Measurements from ENCODE around the gene CCL27.
"Not testable (repeated sequence)": the region's sequence is repeated elsewhere in the genome, so short reads cannot be mapped to it uniquely, and the experiment has no call there.

The CCL27 gene

GRCh38 chr9:34653151-34654072 lies 9.0 kb downstream of the CCL27 start:
- in situ Hi-C loops (cut with HindIII; ENCODE audit: low pct_ligation_motif_present, low pct_unique_long_range_greater_than_20kb, low sequenced_read_pairs), result no loop called here
- no peak for DNase-seq

- DNase-seq, result no peak
- in situ Hi-C loops (cut with HindIII; ENCODE audit: low pct_ligation_motif_present, low pct_unique_long_range_greater_than_20kb, low sequenced_read_pairs), result no loop called here
Observed at GRCh38 chr9:34652602-34653000, 9.9 kb downstream of the CCL27 start.

- in situ Hi-C loops (cut with HindIII; ENCODE audit: low pct_ligation_motif_present, low pct_unique_long_range_greater_than_20kb, low sequenced_read_pairs), result no loop called here
- DNase-seq, result peak; percentile 86
Observed at GRCh38 chr9:34651876-34652601, 10.4 kb downstream of the CCL27 start, which contains the start of gene IL11RA. Gene IL11RA (plus strand): TSS chr9:34652185. CDS start chr9:34655218, 3,033 bp downstream.

GRCh38 chr9:34651321-34651720 lies 11.1 kb downstream of the CCL27 start:
- no peak for DNase-seq
- in situ Hi-C loops (cut with HindIII; ENCODE audit: low pct_ligation_motif_present, low pct_unique_long_range_greater_than_20kb, low sequenced_read_pairs), result no loop called here

GRCh38 chr9:34650816-34651215 lies 11.6 kb downstream of the CCL27 start:
- in situ Hi-C loops (cut with HindIII; ENCODE audit: low pct_ligation_motif_present, low pct_unique_long_range_greater_than_20kb, low sequenced_read_pairs), result no loop called here
- no peak for DNase-seq

GRCh38 chr9:34648673-34649072 lies 13.8 kb downstream of the CCL27 start:
- in situ Hi-C loops (cut with HindIII; ENCODE audit: low pct_ligation_motif_present, low pct_unique_long_range_greater_than_20kb, low sequenced_read_pairs), result no loop called here
- no peak for DNase-seq

- in situ Hi-C loops (cut with HindIII; ENCODE audit: low pct_ligation_motif_present, low pct_unique_long_range_greater_than_20kb, low sequenced_read_pairs), result no loop called here
- DNase-seq, result no peak
Observed at GRCh38 chr9:34647651-34648050, 14.8 kb downstream of the CCL27 start.

- in situ Hi-C loops (cut with HindIII; ENCODE audit: low pct_ligation_motif_present, low pct_unique_long_range_greater_than_20kb, low sequenced_read_pairs), result no loop called here
- no peak for DNase-seq
Observed at GRCh38 chr9:34647084-34647403, 15.4 kb downstream of the CCL27 start.

- peak; percentile 85 for DNase-seq
- in situ Hi-C loops (cut with HindIII; ENCODE audit: low pct_ligation_motif_present, low pct_unique_long_range_greater_than_20kb, low sequenced_read_pairs), result no loop called here
Observed at GRCh38 chr9:34646211-34647083, 16.0 kb downstream of the CCL27 start, which contains the start of gene GALT. Gene GALT (plus strand): TSS chr9:34646675. CDS start chr9:34646705, 30 bp downstream.

- no peak for DNase-seq
- in situ Hi-C loops (cut with HindIII; ENCODE audit: low pct_ligation_motif_present, low pct_unique_long_range_greater_than_20kb, low sequenced_read_pairs), result no loop called here
Observed at GRCh38 chr9:34644766-34645314, 17.6 kb downstream of the CCL27 start.

GRCh38 chr9:34642679-34643078 lies 19.8 kb downstream of the CCL27 start:
- in situ Hi-C loops (cut with HindIII; ENCODE audit: low pct_ligation_motif_present, low pct_unique_long_range_greater_than_20kb, low sequenced_read_pairs), result no loop called here
- no peak for DNase-seq

GRCh38 chr9:34639322-34639721 lies 23.1 kb downstream of the CCL27 start:
- DNase-seq; in situ Hi-C loops (cut with HindIII; ENCODE audit: low pct_ligation_motif_present, low pct_unique_long_range_greater_than_20kb, low sequenced_read_pairs): not testable (repeated sequence)

- in situ Hi-C loops (cut with HindIII; ENCODE audit: low pct_ligation_motif_present, low pct_unique_long_range_greater_than_20kb, low sequenced_read_pairs), result no loop called here
- DNase-seq, result no peak
Observed at GRCh38 chr9:34638138-34638445, 24.4 kb downstream of the CCL27 start.

GRCh38 chr9:34637356-34638137 lies 24.9 kb downstream of the CCL27 start, which contains the start of gene SIGMAR1:
Gene SIGMAR1 (minus strand): TSS chr9:34637787. CDS start chr9:34637697, 90 bp downstream.
- in situ Hi-C loops (cut with HindIII; ENCODE audit: low pct_ligation_motif_present, low pct_unique_long_range_greater_than_20kb, low sequenced_read_pairs), result no loop called here
- peak; percentile 89 for DNase-seq

GRCh38 chr9:34636791-34637355 lies 25.6 kb downstream of the CCL27 start:
- DNase-seq, result no peak
- in situ Hi-C loops (cut with HindIII; ENCODE audit: low pct_ligation_motif_present, low pct_unique_long_range_greater_than_20kb, low sequenced_read_pairs), result no loop called here

- no peak for DNase-seq
- in situ Hi-C loops (cut with HindIII; ENCODE audit: low pct_ligation_motif_present, low pct_unique_long_range_greater_than_20kb, low sequenced_read_pairs), result no loop called here
Observed at GRCh38 chr9:34635556-34635955, 26.9 kb downstream of the CCL27 start.

GRCh38 chr9:34634551-34635248 lies 27.8 kb downstream of the CCL27 start:
- DNase-seq, result no peak
- in situ Hi-C loops (cut with HindIII; ENCODE audit: low pct_ligation_motif_present, low pct_unique_long_range_greater_than_20kb, low sequenced_read_pairs), result no loop called here

All from ACHN (cell line).